GM19025 (cell line): Measurements from ENCODE around the gene MXRA8.
A peak's percentile ranks its signal among the peaks of the same experiment; 100 is the strongest.
"Not testable (repeated sequence)": the region's sequence is repeated elsewhere in the genome, so short reads cannot be mapped to it uniquely, and the experiment has no call there.

Experiments used
- ATAC-seq: cut with Tn5 transposase; IDR thresholded peaks from one replicate; pipeline ENCODE4 v1.9.1; 2021; ENCODE audit warnings: mild to moderate bottlenecking, low read depth, moderate library complexity; ENCODE audit not compliant: unreplicated experiment

The MXRA8 gene, protein sequence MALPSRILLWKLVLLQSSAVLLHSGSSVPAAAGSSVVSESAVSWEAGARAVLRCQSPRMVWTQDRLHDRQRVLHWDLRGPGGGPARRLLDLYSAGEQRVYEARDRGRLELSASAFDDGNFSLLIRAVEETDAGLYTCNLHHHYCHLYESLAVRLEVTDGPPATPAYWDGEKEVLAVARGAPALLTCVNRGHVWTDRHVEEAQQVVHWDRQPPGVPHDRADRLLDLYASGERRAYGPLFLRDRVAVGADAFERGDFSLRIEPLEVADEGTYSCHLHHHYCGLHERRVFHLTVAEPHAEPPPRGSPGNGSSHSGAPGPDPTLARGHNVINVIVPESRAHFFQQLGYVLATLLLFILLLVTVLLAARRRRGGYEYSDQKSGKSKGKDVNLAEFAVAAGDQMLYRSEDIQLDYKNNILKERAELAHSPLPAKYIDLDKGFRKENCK

DNA sequence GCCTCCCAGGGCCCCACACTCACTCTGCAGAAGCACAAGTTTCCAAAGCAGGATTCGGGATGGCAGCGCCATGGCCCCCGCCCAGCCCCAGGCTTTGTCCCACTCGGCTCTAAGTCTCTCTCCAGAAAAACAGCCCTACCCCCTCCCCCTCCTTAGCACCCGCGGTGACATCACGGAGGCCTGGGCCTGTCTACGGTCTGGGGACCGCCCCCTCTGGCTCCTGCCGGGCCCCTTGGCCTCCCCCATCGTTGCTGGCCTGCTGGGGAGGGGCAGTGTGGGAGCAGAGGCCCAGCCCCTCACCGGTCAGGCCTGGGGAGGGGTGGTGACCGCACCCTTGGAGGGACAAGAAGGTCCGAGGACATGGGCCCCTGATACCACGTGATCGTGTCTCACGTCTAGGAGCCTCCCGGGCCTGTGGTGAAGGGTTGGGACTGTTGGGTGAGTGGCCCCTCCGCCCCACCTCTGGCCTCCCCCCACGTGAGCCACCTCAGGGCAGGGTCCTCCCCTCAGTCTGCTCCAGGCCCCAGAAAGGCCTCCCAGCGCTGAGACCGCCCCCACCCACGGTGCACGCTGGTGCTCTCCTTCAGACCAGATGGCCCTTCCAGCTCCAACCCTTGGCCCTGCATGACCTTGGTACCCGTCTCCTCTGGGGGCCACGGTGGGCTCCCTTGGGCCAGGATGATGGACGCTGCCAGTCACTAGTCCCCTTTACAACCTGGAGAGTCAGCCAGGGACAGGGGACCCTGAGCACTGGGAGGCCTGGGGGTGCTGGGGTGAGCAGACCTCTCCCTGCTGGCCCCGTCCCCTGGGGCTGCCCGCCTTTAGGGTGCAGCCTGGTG, at the start of gene MXRA8:
TSS of gene MXRA8 (minus strand) at position 123 of the 839 bp plus-strand sequence. CDS start at position 72, 51 bp downstream.
- ATAC-seq = no peak

GRCh38 chr1:1407636-1408318, 49.4 kb upstream of the MXRA8 start:
- no peak for ATAC-seq

GRCh38 chr1:1406821-1407635, 48.7 kb upstream of the MXRA8 start, which contains the start of gene MRPL20:
MRPL20 (minus strand) TSS chr1:1407293; CDS start chr1:1407217, 76 bp downstream.
- ATAC-seq = peak; percentile 88

GRCh38 chr1:1406101-1406820, 47.9 kb upstream of the MXRA8 start:
- ATAC-seq = no peak

- no peak for ATAC-seq
Measured at GRCh38 chr1:1403653-1404052, 45.3 kb upstream of the MXRA8 start.

DNA sequence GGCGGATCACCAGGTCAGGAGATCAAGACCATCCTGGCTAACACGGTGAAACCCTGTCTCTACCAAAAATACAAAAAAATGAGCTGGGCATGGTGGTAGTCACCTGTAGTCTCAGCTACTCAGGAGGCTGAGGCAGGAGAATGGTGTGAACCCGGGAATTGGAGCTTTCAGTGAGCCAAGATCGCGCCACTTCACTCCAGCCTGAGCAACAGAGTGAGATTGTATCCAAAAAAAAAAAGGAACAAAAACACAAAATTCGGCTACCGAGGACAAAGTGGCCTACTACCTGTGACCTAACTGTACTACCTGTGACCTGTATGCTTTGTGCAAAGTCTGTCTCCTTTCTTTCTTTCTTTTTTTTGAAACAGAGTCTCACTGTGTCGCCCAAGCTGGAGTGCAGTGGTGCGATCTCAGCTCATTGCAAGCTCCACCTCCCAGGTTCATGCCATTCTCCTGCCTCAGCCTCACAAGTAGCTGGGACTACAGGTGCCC, 44.6 kb upstream of the MXRA8 start:
- not testable (repeated sequence) for ATAC-seq

- ATAC-seq = no peak
Measured at GRCh38 chr1:1402072-1402900, 43.9 kb upstream of the MXRA8 start.

- ATAC-seq = no peak
Measured at GRCh38 chr1:1401457-1402010, 43.2 kb upstream of the MXRA8 start.

GRCh38 chr1:1400576-1401456, 42.5 kb upstream of the MXRA8 start:
- no peak for ATAC-seq

DNA sequence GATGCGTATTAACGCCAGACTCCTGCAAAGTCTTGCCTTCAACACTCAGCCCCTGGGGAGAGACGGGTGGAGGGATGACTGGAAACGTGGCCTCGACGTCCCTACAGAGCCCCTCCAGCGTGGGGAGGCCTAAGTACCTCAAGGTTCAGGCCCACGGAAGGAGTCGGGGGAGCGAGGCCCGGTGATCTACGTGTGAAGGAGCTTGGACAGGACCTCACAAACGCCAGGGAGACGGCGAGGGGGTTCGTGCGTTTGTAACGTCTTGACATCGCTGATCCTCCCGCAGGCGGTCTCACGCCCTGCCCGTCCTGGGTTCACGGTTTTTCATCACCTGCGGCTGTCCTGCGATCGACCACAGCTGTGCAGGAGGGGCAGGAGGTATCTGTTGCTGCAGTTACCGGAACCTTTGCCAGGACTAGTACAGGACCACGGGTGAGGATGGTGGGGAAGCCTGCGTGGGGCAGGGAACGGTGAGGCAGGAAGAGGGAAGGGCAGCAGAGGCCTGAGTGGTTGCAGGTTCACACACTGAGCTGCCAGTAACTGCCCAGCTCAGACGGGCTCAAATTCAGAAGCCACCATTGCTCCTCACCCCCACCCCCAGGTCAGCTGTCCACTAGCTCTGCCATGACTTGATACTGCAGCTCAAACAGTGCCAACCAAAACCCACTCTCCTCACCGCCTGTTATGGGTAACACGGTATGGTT, 41.7 kb upstream of the MXRA8 start:
- no peak for ATAC-seq

GRCh38 chr1:1399187-1399871, 41.0 kb upstream of the MXRA8 start, which contains the start of gene CCNL2:
CCNL2 (minus strand) TSS chr1:1399335; CDS start chr1:1399306, 29 bp downstream.
- ATAC-seq = peak; percentile 90

GRCh38 chr1:1398677-1399186, 40.4 kb upstream of the MXRA8 start:
- peak; percentile 3 for ATAC-seq

DNA sequence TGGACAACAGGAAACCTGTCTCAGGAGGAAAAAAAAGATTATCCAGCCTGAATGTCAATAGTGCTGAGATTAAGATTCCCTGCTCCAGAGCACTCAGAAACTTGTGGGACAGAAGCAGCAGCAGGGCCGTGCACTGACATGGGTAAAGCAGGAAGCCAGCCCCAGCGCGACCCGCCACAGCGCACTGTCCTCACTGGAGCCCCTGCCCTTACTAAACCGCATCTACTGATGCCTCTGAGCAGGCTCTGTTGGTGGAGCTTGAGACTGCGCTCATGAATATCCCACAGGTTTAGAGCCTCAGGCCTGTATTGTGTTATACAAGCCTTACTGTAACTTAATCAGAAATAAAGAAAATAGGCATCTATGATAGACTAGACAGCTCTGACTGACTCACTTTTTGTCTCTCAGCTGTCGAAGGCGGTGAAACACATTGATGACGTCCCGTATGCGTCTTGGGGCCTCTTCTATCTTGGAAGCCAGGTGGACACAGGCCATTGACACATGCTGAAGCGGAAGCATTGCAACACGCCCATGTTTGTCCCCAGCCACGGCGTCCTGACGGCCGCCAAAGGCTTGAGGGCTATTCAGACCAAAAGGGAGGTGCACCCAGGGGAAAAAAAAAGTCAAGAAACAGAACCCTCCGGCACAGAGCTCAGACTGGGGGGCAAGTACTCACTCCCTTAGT, 39.6 kb upstream of the MXRA8 start:
- no peak for ATAC-seq

DNA sequence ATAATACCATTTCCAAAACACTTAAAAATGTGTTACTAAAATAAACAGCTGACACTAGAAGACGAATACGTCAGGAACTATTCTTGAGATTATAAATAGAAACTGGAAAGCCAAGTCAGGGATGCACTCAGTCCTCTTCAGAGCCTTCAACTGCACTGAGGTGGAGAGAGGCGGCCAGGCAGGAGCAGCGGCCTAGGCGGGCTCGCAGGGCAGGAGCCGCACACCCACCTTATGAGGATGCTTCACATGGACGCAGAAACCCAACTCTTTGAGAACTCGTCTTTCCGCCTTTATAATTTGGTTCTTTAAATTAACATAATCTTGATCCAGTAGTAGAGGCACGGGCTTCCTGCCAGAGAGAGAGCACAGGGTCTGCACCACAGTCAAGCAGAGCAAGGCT, 36.8 kb upstream of the MXRA8 start:
- ATAC-seq = no peak

DNA sequence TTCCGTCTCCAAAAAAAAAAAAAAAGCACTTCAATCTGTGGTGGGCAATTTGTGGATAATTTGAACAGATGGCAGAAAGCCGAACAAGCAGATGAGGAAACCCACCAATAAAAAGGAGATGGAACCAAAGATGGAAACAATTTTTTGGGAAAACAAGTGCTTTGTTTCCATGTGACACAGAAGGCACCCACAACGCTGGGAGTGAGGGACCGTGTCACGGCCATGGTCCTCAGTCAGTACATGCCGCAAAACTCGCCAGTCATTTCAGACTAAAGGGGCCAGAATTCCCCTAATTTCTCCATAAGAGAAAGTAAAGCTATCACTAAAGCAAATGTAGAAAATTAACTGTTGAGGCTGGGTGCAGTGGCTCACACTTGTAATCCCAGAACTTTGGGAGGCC, 35.8 kb upstream of the MXRA8 start:
- no peak for ATAC-seq
